ENCODE data around the gene THPO.

DNA sequence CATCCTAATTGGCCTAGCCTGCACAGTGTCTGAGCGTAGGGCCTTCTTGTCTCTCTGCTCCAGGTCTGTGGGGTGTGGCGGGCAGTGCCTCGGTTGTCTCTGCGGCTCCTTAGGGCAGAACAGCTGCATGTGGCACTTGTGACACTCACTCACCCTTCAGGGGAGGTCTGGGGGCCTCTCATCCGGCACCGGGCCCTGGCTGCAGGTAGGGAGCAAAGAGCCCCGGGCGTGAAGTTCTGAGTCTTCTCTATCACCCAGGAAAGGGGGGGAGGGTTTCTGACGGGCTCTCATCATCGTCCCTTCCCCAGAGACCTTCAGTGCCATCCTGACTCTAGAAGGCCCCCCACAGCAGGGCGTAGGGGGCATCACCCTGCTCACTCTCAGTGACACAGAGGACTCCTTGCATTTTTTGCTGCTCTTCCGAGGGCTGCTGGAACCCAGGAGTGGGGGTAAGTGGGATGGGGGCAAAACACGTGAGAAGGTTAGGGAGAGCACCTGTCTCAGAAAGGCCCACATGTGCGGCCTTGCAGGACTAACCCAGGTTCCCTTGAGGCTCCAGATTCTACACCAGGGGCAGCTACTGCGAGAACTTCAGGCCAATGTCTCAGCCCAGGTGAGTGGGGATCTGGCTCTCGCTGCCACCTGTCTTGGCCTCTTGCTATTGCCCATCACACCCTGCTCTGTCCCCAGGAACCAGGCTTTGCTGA is 4.5 kb upstream of the THPO start:
- no peak for TF ChIP-seq TAF1 (IDR thresholded peaks at IDR 0.05; ENCODE audit: borderline replicate concordance, insufficient read depth, low read length)
- no peak for TF ChIP-seq REST (IDR thresholded peaks at IDR 0.05; ENCODE audit: insufficient read depth in 1 of 2, low read depth in 2 of 2, low read length in 2 of 2)
- TF ChIP-seq SIN3A (IDR thresholded peaks at IDR 0.05; ENCODE audit: borderline replicate concordance, insufficient read depth, low read length): no peak
- no peak for TF ChIP-seq POLR2AphosphoS5 (IDR thresholded peaks at IDR 0.05; ENCODE audit: low read depth, low read length)
- no peak for TF ChIP-seq FOXP2 (optimal IDR thresholded peaks at IDR 0.05; ENCODE audit: borderline replicate concordance, extremely low read depth, extremely low read length, insufficient read depth)

Data from PFSK-1 (cell line).